ENCODE measurements around the gene UNC5B.

Gene UNC5B

GRCh38 chr10:71225291-71226058 lies 13.1 kb downstream of the UNC5B start:
- Histone ChIP-seq H3K79me2 (ENCODE audit: low read length) (no peaks in the 10 kb centered on the region), H2AFZ (ENCODE audit: low read length) (no peak overlapping the region), H3K9me3 (replicated peaks; ENCODE audit: insufficient read depth, low read length) (no peaks in the 10 kb centered on the region), H3K36me3 (replicated peaks; ENCODE audit: insufficient read depth, low read length) (no peaks in the 10 kb centered on the region), H3K27me3 (replicated peaks; ENCODE audit: insufficient read depth, low read length) (no peaks in the 10 kb centered on the region; the same call in 1 of the 2 replicates), H3F3A (ENCODE audit: insufficient read depth, low read length) (no peaks in the 10 kb centered on the region), H3K4me3 (ENCODE audit: low read length) (no peak overlapping the region), H4K20me1 (ENCODE audit: insufficient read depth, low read length) (no peaks in the 10 kb centered on the region), H3K9ac (ENCODE audit: low read length) (no peak overlapping the region), H3K4me2 (ENCODE audit: low read depth, low read length) (no peak overlapping the region), H3K4me1 (ENCODE audit: low read length) (no peaks in the 10 kb centered on the region), H3K9me2 (replicated peaks; ENCODE audit: insufficient read depth, low read length) (no peaks in the 10 kb centered on the region), H3K27ac (ENCODE audit: low read length) (no peak overlapping the region)
- TF ChIP-seq EZH2 (optimal IDR thresholded peaks at IDR 0.05; ENCODE audit: low read depth, low read length) (no peak), CTCF (IDR thresholded peaks at IDR 0.05; ENCODE audit: low read length) (no peak), EZH2phosphoT487 (IDR thresholded peaks at IDR 0.05; ENCODE audit: low read length) (no peak)
- no peak for DNase-seq

GRCh38 chr10:71228875-71229675 lies 16.7 kb downstream of the UNC5B start:
- TF ChIP-seq EZH2phosphoT487 (IDR thresholded peaks at IDR 0.05; ENCODE audit: low read length) (no peak), EZH2 (optimal IDR thresholded peaks at IDR 0.05; ENCODE audit: low read depth, low read length) (no peak), CTCF (IDR thresholded peaks at IDR 0.05; ENCODE audit: low read length) (no peak)
- Histone ChIP-seq H3K9me2 (replicated peaks; ENCODE audit: insufficient read depth, low read length) (no peaks in the 10 kb centered on the region), H3K36me3 (replicated peaks; ENCODE audit: insufficient read depth, low read length) (no peaks in the 10 kb centered on the region), H3K4me1 (ENCODE audit: low read length) (no peaks in the 10 kb centered on the region), H3K4me2 (ENCODE audit: low read depth, low read length) (no peak overlapping the region), H3K9me3 (replicated peaks; ENCODE audit: insufficient read depth, low read length) (no peaks in the 10 kb centered on the region), H4K20me1 (ENCODE audit: insufficient read depth, low read length) (no peaks in the 10 kb centered on the region), H3K4me3 (ENCODE audit: low read length) (no peak overlapping the region), H3K27me3 (replicated peaks; ENCODE audit: insufficient read depth, low read length) (peaks cover 28% of the 10 kb centered on the region), H3K27ac (ENCODE audit: low read length) (no peak overlapping the region), H2AFZ (ENCODE audit: low read length) (no peak overlapping the region), H3K9ac (ENCODE audit: low read length) (no peak overlapping the region), H3F3A (ENCODE audit: insufficient read depth, low read length) (no peaks in the 10 kb centered on the region), H3K79me2 (ENCODE audit: low read length) (no peaks in the 10 kb centered on the region)
- no peak for DNase-seq

GRCh38 chr10:71229726-71230655 lies 17.6 kb downstream of the UNC5B start:
- Histone ChIP-seq H3K9me3 (replicated peaks; ENCODE audit: insufficient read depth, low read length) (no peaks in the 10 kb centered on the region), H3K27me3 (replicated peaks; ENCODE audit: insufficient read depth, low read length) (peaks cover 36% of the 10 kb centered on the region), H3K9ac (ENCODE audit: low read length) (no peak overlapping the region), H3K4me3 (ENCODE audit: low read length) (no peak overlapping the region), H3K9me2 (replicated peaks; ENCODE audit: insufficient read depth, low read length) (no peaks in the 10 kb centered on the region), H2AFZ (ENCODE audit: low read length) (no peak overlapping the region), H3F3A (ENCODE audit: insufficient read depth, low read length) (no peaks in the 10 kb centered on the region), H3K4me1 (ENCODE audit: low read length) (no peaks in the 10 kb centered on the region), H3K4me2 (ENCODE audit: low read depth, low read length) (no peak overlapping the region), H3K36me3 (replicated peaks; ENCODE audit: insufficient read depth, low read length) (no peaks in the 10 kb centered on the region), H4K20me1 (ENCODE audit: insufficient read depth, low read length) (no peaks in the 10 kb centered on the region), H3K79me2 (ENCODE audit: low read length) (no peaks in the 10 kb centered on the region), H3K27ac (ENCODE audit: low read length) (no peak overlapping the region)
- no peak for DNase-seq
- TF ChIP-seq EZH2phosphoT487 (IDR thresholded peaks at IDR 0.05; ENCODE audit: low read length): no peak
- no peak for TF ChIP-seq CTCF (IDR thresholded peaks at IDR 0.05; ENCODE audit: low read length)
- TF ChIP-seq EZH2 (optimal IDR thresholded peaks at IDR 0.05; ENCODE audit: low read depth, low read length): no peak
